ENCODE data around the gene PFDN4. TPM values are rescaled to one million over a fixed set of nuclear protein-coding genes. Genes with fewer than 3 reads are reported as not detected.

Gene PFDN4
- total RNA-seq, 1 experiment from 2014 or later, result 90.1 TPM

GRCh38 chr20:54212226-54212625 lies 4.3 kb downstream of the PFDN4 start (continued):
- TF ChIP-seq, protein P1, sequence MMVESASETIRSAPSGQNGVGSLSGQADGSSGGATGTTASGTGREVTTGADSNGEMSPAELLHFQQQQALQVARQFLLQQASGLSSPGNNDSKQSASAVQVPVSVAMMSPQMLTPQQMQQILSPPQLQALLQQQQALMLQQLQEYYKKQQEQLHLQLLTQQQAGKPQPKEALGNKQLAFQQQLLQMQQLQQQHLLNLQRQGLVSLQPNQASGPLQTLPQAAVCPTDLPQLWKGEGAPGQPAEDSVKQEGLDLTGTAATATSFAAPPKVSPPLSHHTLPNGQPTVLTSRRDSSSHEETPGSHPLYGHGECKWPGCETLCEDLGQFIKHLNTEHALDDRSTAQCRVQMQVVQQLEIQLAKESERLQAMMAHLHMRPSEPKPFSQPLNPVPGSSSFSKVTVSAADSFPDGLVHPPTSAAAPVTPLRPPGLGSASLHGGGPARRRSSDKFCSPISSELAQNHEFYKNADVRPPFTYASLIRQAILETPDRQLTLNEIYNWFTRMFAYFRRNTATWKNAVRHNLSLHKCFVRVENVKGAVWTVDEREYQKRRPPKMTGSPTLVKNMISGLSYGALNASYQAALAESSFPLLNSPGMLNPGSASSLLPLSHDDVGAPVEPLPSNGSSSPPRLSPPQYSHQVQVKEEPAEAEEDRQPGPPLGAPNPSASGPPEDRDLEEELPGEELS (CRISPR knock-in tag; IDR thresholded peaks at IDR 0.05), result no peak
- no peak for TF ChIP-seq GTF2I (CRISPR knock-in tag; conservative IDR thresholded peaks at IDR 0.05)

- CTCF ChIA-PET, result no interaction called here
Measured at GRCh38 chr20:54212871-54213270, 5.0 kb downstream of the PFDN4 start.

More at GRCh38 chr20:54212871-54213270, 5.0 kb downstream of the PFDN4 start:
- Mint-ChIP-seq H3K27ac (no peak overlapping the region), H3K4me3 (no peak overlapping the region), H3K9me3 (no peaks in the 10 kb centered on the region), H3K36me3 (peaks cover 31% of the 10 kb centered on the region), H3K27me3 (ENCODE audit: low read depth) (no peaks in the 10 kb centered on the region), H3K4me1 (peaks cover 17% of the 10 kb centered on the region)
- ATAC-seq, result no peak
- no peak for DNase-seq (ENCODE audit: low spot score)
- TF ChIP-seq ESRRA (CRISPR knock-in tag; IDR thresholded peaks at IDR 0.05; ENCODE audit: borderline replicate concordance) (no peak), JAZF1 (CRISPR knock-in tag; IDR thresholded peaks at IDR 0.05) (no peak), PRDM15 (CRISPR knock-in tag; IDR thresholded peaks at IDR 0.05) (no peak), TCF7 (CRISPR knock-in tag; IDR thresholded peaks at IDR 0.05; ENCODE audit: low read depth) (no peak), TP53 (CRISPR knock-in tag; IDR thresholded peaks at IDR 0.05) (no peak), CREB1 (CRISPR knock-in tag; IDR thresholded peaks at IDR 0.05) (no peak), MYBL2 (CRISPR knock-in tag; IDR thresholded peaks at IDR 0.05) (no peak), KAT7 (CRISPR knock-in tag; IDR thresholded peaks at IDR 0.05; ENCODE audit: borderline replicate concordance) (no peak), ZMAT4 (CRISPR knock-in tag; IDR thresholded peaks at IDR 0.05) (no peak), ZNF281 (CRISPR knock-in tag; IDR thresholded peaks at IDR 0.05) (no peak), EMX1 (CRISPR knock-in tag; IDR thresholded peaks at IDR 0.05) (no peak)
- TF ChIP-seq, protein P2, sequence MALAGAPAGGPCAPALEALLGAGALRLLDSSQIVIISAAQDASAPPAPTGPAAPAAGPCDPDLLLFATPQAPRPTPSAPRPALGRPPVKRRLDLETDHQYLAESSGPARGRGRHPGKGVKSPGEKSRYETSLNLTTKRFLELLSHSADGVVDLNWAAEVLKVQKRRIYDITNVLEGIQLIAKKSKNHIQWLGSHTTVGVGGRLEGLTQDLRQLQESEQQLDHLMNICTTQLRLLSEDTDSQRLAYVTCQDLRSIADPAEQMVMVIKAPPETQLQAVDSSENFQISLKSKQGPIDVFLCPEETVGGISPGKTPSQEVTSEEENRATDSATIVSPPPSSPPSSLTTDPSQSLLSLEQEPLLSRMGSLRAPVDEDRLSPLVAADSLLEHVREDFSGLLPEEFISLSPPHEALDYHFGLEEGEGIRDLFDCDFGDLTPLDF (CRISPR knock-in tag; IDR thresholded peaks at IDR 0.05), result no peak
- TF ChIP-seq, protein P3, sequence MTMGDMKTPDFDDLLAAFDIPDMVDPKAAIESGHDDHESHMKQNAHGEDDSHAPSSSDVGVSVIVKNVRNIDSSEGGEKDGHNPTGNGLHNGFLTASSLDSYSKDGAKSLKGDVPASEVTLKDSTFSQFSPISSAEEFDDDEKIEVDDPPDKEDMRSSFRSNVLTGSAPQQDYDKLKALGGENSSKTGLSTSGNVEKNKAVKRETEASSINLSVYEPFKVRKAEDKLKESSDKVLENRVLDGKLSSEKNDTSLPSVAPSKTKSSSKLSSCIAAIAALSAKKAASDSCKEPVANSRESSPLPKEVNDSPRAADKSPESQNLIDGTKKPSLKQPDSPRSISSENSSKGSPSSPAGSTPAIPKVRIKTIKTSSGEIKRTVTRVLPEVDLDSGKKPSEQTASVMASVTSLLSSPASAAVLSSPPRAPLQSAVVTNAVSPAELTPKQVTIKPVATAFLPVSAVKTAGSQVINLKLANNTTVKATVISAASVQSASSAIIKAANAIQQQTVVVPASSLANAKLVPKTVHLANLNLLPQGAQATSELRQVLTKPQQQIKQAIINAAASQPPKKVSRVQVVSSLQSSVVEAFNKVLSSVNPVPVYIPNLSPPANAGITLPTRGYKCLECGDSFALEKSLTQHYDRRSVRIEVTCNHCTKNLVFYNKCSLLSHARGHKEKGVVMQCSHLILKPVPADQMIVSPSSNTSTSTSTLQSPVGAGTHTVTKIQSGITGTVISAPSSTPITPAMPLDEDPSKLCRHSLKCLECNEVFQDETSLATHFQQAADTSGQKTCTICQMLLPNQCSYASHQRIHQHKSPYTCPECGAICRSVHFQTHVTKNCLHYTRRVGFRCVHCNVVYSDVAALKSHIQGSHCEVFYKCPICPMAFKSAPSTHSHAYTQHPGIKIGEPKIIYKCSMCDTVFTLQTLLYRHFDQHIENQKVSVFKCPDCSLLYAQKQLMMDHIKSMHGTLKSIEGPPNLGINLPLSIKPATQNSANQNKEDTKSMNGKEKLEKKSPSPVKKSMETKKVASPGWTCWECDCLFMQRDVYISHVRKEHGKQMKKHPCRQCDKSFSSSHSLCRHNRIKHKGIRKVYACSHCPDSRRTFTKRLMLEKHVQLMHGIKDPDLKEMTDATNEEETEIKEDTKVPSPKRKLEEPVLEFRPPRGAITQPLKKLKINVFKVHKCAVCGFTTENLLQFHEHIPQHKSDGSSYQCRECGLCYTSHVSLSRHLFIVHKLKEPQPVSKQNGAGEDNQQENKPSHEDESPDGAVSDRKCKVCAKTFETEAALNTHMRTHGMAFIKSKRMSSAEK (CRISPR knock-in tag; IDR thresholded peaks at IDR 0.05; ENCODE audit: borderline replicate concordance), result no peak
- TF ChIP-seq, protein P4, sequence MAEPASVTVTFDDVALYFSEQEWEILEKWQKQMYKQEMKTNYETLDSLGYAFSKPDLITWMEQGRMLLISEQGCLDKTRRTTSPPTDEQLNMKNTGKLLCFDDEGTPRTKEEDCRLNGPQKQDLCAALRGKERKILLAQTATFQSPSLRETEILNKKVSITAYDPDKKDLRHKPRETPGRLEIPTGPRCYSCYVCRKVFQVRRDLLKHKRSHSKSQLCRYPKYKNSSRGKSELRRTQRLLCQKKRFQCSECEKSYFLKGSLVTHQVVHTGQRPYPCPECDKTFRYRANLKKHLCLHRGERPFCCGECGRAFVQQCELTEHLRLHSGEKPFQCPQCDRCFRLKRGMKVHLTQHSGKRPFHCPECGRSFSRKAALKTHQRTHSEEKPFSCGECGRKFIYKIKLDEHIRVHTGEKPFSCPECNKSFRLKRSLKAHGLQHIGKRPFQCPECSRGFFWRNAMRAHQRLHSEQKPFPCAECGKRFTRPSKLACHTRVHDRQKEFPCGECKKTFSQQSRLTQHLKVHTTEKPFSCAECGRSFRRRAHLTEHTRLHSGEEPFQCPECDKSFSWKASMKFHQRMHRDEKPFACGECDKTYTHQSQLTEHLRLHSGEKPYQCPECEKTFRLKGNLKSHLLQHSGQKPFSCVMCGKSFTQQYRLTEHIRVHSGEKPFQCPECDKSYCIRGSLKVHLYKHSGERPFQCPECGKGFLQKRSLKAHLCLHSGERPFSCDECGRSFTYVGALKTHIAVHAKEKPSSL (CRISPR knock-in tag; conservative IDR thresholded peaks at IDR 0.05), result no peak
- POLR2A ChIA-PET, result no interaction called here

Measured in WTC11 (cell line).